Naive thymus-derived CD4-positive, alpha-beta T cell (primary cell): ENCODE measurements around the gene DPH6. TPM values are rescaled to one million over a fixed set of nuclear protein-coding genes. Genes with fewer than 3 reads are reported as not detected.

ENCODE experiments used
- ATAC-seq: fragments of 150-1000 bp; cut with Tn5 transposase; 2 replicates; pipeline ENCODE4 v1.10.0; 2021; ENCODE audit warnings: mild to moderate bottlenecking, moderate library complexity
- CTCF ChIA-PET: fragments of 350-600 bp; sonication (Branson Sonifier 250); formaldehyde crosslinking; loops from one replicate; lab custom pipeline; 2021; ENCODE audit warnings: antibody characterized with exemption; lab: Charles Lee
- POLR2A ChIA-PET: fragments of 350-600 bp; sonication (Branson Sonifier 250); formaldehyde crosslinking; loops from one replicate; lab custom pipeline; 2021; ENCODE audit warnings: antibody characterized with exemption, inconsistent platforms; lab: Charles Lee
- DNase-seq, 9 donors: peaks; one replicate each; pipeline versions ENCODE4 v3.0.0 to v3.0.0-alpha.2; 2020 to 2022; ENCODE audit warnings: mixed read lengths in 1 of 9
- H3K27ac ChIP-seq: one replicate; pipeline ENCODE4 v1.7.0; 2013; ENCODE audit warnings: mild to moderate bottlenecking, low read depth, low read length, moderate library complexity
- H3K27me3 ChIP-seq, 2 donors: one replicate each; pipeline ENCODE4 v1.7.0; 2013; ENCODE audit warnings: low read length in 2 of 2, mild to moderate bottlenecking in 2 of 2, moderate library complexity in 2 of 2; ENCODE audit not compliant: control insufficient read depth in 2 of 2, insufficient read depth in 2 of 2
- H3K36me3 ChIP-seq, 3 experiments: 1 replicate in 2 of 3; 2 replicates in 1 of 3; pipeline ENCODE4 v1.7.0; 2013; ENCODE audit warnings: low read length in 3 of 3, mild to moderate bottlenecking in 3 of 3, moderate library complexity in 1 of 3; ENCODE audit not compliant: insufficient read depth in 3 of 3, control insufficient read depth in 2 of 3
- H3K4me1 ChIP-seq, 2 donors: one replicate each; pipeline ENCODE4 v1.7.0; 2013; ENCODE audit warnings: low read length in 2 of 2, mild to moderate bottlenecking in 2 of 2, moderate library complexity in 1 of 2; ENCODE audit not compliant: control insufficient read depth in 2 of 2, insufficient read depth in 2 of 2
- H3K4me3 ChIP-seq: 2 replicates; pipeline ENCODE4 v1.7.0; 2013; ENCODE audit warnings: mild to moderate bottlenecking, low read length
- H3K9me3 ChIP-seq, 3 experiments: 1 replicate in 2 of 3; 2 replicates in 1 of 3; pipeline ENCODE4 v1.7.0; 2013; ENCODE audit warnings: low read length in 3 of 3; ENCODE audit not compliant: control insufficient read depth in 2 of 3
- H3K27ac Mint-ChIP-seq, 9 donors: one replicate each; pipeline ENCODE4 v1.8.0; 2020 to 2022; ENCODE audit warnings: mixed read lengths in 9 of 9, mild to moderate bottlenecking in 8 of 9, moderate library complexity in 5 of 9, inconsistent platforms in 2 of 9
- H3K27me3 Mint-ChIP-seq, 5 donors: one replicate each; pipeline ENCODE4 v1.8.0; 2021 to 2022; ENCODE audit warnings: mixed read lengths in 5 of 5, mild to moderate bottlenecking in 1 of 5
- H3K36me3 Mint-ChIP-seq, 5 donors: one replicate each; pipeline ENCODE4 v1.8.0; 2020 to 2022; ENCODE audit warnings: mixed read lengths in 5 of 5, mild to moderate bottlenecking in 3 of 5, inconsistent platforms in 1 of 5
- H3K4me1 Mint-ChIP-seq, 7 donors: one replicate each; pipeline ENCODE4 v1.8.0; 2020 to 2022; ENCODE audit warnings: mixed read lengths in 7 of 7, mild to moderate bottlenecking in 3 of 7, inconsistent platforms in 1 of 7
- H3K4me3 Mint-ChIP-seq, 10 donors: one replicate each; pipeline ENCODE4 v1.8.0; 2020 to 2022; ENCODE audit warnings: mild to moderate bottlenecking in 10 of 10, mixed read lengths in 10 of 10, moderate library complexity in 6 of 10, inconsistent platforms in 2 of 10
- H3K9me3 Mint-ChIP-seq, 11 donors: one replicate each; pipeline ENCODE4 v1.8.0; 2020 to 2022; ENCODE audit warnings: mixed read lengths in 11 of 11, mild to moderate bottlenecking in 4 of 11, inconsistent platforms in 1 of 11, moderate library complexity in 1 of 11
- intact Hi-C, 2 donors: fragments of 100-400 bp; cut with micrococcal nuclease; formaldehyde crosslinking; loops; one replicate each; pipeline ENCODE4 v1.15.1; 2023
- polyA plus RNA-seq, 2 donors: library from polyadenylated mRNA; unstranded; fragments of 300-500 nt; fragmentation: Illumina TruSeq; gene quantifications; one replicate each; pipeline ENCODE4 v1.2.3, GENCODE V29; 2021
- total RNA-seq, 6 experiments: library from RNA in 5 of 6; stranded (reverse) in 5 of 6; gene quantifications; 1 replicate in 5 of 6; 2 replicates in 1 of 6; pipeline ENCODE4 v1.2.3 and lab custom pipeline; 2021 to 2026

Gene DPH6
- total and polyA plus RNA-seq, 7 experiments from 2014 or later = 10.5 to 28.9 (median 14.8) TPM

GRCh38 chr15:35557544-35557943 lies 11.6 kb upstream of the DPH6 start:
- no peaks in the 10 kb centered on the region for H3K27me3 Mint-ChIP-seq
- no peak for ATAC-seq
- Histone ChIP-seq H3K27ac (no peak overlapping the region), H3K4me3 (no peak overlapping the region), H3K9me3 (no peaks in the 10 kb centered on the region), H3K27me3 (no peaks in the 10 kb centered on the region), H3K4me1 (no peaks in the 10 kb centered on the region), H3K36me3 (no peaks in the 10 kb centered on the region)
- CTCF ChIA-PET = no interaction called here
- DNase-seq = no peak
- peak overlapping the region in 1 of 9 donors; percentile 5 for H3K27ac Mint-ChIP-seq
- no peaks in the 10 kb centered on the region for H3K36me3 Mint-ChIP-seq
- intact Hi-C loops = no loop called here
- no peaks in the 10 kb centered on the region for H3K4me1 Mint-ChIP-seq
- H3K9me3 Mint-ChIP-seq = no peaks in the 10 kb centered on the region
- POLR2A ChIA-PET = no interaction called here
- no peak overlapping the region for H3K4me3 Mint-ChIP-seq

- no peaks in the 10 kb centered on the region for H3K27me3 ChIP-seq
- Mint-ChIP-seq H3K27ac (no peak overlapping the region), H3K4me1 (no peaks in the 10 kb centered on the region), H3K27me3 (no peaks in the 10 kb centered on the region), H3K4me3 (no peak overlapping the region), H3K9me3 (no peaks in the 10 kb centered on the region), H3K36me3 (no peaks in the 10 kb centered on the region)
- no peak overlapping the region for H3K27ac ChIP-seq
- intact Hi-C loops = no loop called here
- no peaks in the 10 kb centered on the region for H3K36me3 ChIP-seq
- POLR2A ChIA-PET = no interaction called here
- no peak overlapping the region for H3K4me3 ChIP-seq
- CTCF ChIA-PET = no interaction called here
- no peaks in the 10 kb centered on the region for H3K4me1 ChIP-seq
- no peak for ATAC-seq
- H3K9me3 ChIP-seq = no peaks in the 10 kb centered on the region
- DNase-seq = no peak
Observed at GRCh38 chr15:35557012-35557411, 11.0 kb upstream of the DPH6 start.

- ChIA-PET POLR2A (no interaction called here), CTCF (no interaction called here)
- ATAC-seq (no peak), DNase-seq (no peak)
- H3K9me3 Mint-ChIP-seq = no peaks in the 10 kb centered on the region
- H3K4me1 Mint-ChIP-seq = no peaks in the 10 kb centered on the region
- Histone ChIP-seq H3K4me1 (no peaks in the 10 kb centered on the region), H3K4me3 (no peak overlapping the region), H3K27me3 (no peaks in the 10 kb centered on the region), H3K36me3 (no peaks in the 10 kb centered on the region), H3K9me3 (no peaks in the 10 kb centered on the region), H3K27ac (no peak overlapping the region)
- intact Hi-C loops = no loop called here
- no peak overlapping the region for H3K4me3 Mint-ChIP-seq
- no peak overlapping the region for H3K27ac Mint-ChIP-seq
- H3K27me3 Mint-ChIP-seq = no peaks in the 10 kb centered on the region
- no peaks in the 10 kb centered on the region for H3K36me3 Mint-ChIP-seq
Observed at GRCh38 chr15:35555244-35555643, 9.3 kb upstream of the DPH6 start.

- Mint-ChIP-seq H3K27me3 (no peaks in the 10 kb centered on the region), H3K36me3 (no peaks in the 10 kb centered on the region), H3K27ac (no peak overlapping the region), H3K4me1 (peaks cover 5 to 13% (median 10%) of the 10 kb centered on the region in 7 donors), H3K4me3 (no peak overlapping the region), H3K9me3 (peaks cover 0 to 4% (median 0%) of the 10 kb centered on the region in 11 donors)
- Histone ChIP-seq H3K9me3 (no peaks in the 10 kb centered on the region), H3K27ac (no peak overlapping the region), H3K36me3 (no peaks in the 10 kb centered on the region), H3K27me3 (no peaks in the 10 kb centered on the region), H3K4me3 (no peak overlapping the region), H3K4me1 (peaks cover 5 to 6% of the 10 kb centered on the region in 2 donors)
- no peak for DNase-seq
- ATAC-seq = no peak
- intact Hi-C loops = no loop called here
- POLR2A ChIA-PET = no interaction called here
- CTCF ChIA-PET = no interaction called here
Observed at GRCh38 chr15:35550957-35551356, 5.0 kb upstream of the DPH6 start.

- no peak for ATAC-seq
- no peak overlapping the region for H3K27ac ChIP-seq
- Mint-ChIP-seq H3K9me3 (peaks cover 0 to 4% (median 0%) of the 10 kb centered on the region in 11 donors), H3K27ac (no peak overlapping the region), H3K27me3 (no peaks in the 10 kb centered on the region), H3K36me3 (peaks cover 0 to 2% (median 0%) of the 10 kb centered on the region in 5 donors), H3K4me3 (no peak overlapping the region), H3K4me1 (peaks cover 5 to 24% (median 21%) of the 10 kb centered on the region in 7 donors)
- intact Hi-C loops = loop anchor here (5.0 kb wide), 5 partner anchors 123 to 1512 kb away; partner anchors contain the start of genes AQR (in 1 of the 2), AVEN (in 1 of the 2), EMC7 (in 1 of the 2) and KATNBL1 (in 1 of the 2)
- H3K27me3 ChIP-seq = no peaks in the 10 kb centered on the region
- CTCF ChIA-PET = no interaction called here
- no peak for DNase-seq
- H3K9me3 ChIP-seq = no peaks in the 10 kb centered on the region
- H3K36me3 ChIP-seq = no peaks in the 10 kb centered on the region
- no peak overlapping the region for H3K4me3 ChIP-seq
- H3K4me1 ChIP-seq = peaks cover 13% of the 10 kb centered on the region in 2 donors
- POLR2A ChIA-PET = no interaction called here
Observed at GRCh38 chr15:35549567-35549966, 3.6 kb upstream of the DPH6 start.

GRCh38 chr15:35548435-35548834 lies 2.5 kb upstream of the DPH6 start:
- no peaks in the 10 kb centered on the region for H3K36me3 ChIP-seq
- POLR2A ChIA-PET = no interaction called here
- no peak overlapping the region for H3K27ac ChIP-seq
- no peaks in the 10 kb centered on the region for H3K9me3 ChIP-seq
- no peak overlapping the region for H3K4me3 ChIP-seq
- H3K27ac Mint-ChIP-seq = peak overlapping the region in 1 of 9 donors; percentile 24
- H3K4me1 ChIP-seq = peaks cover 13 to 18% of the 10 kb centered on the region in 2 donors
- H3K36me3 Mint-ChIP-seq = peaks cover 0 to 2% (median 0%) of the 10 kb centered on the region in 5 donors
- H3K9me3 Mint-ChIP-seq = peaks cover 0 to 4% (median 0%) of the 10 kb centered on the region in 11 donors
- no peak overlapping the region for H3K4me3 Mint-ChIP-seq
- H3K4me1 Mint-ChIP-seq = peaks cover 5 to 30% (median 22%) of the 10 kb centered on the region in 7 donors
- H3K27me3 ChIP-seq = no peaks in the 10 kb centered on the region
- DNase-seq (no peak), ATAC-seq (no peak)
- H3K27me3 Mint-ChIP-seq = no peaks in the 10 kb centered on the region
- CTCF ChIA-PET = no interaction called here
- intact Hi-C loops = loop anchor here (5.0 kb wide), 5 partner anchors 124 to 1511 kb away; partner anchors contain the start of genes AQR (in 1 of the 2), AVEN (in 1 of the 2), EMC7 (in 1 of the 2) and KATNBL1 (in 1 of the 2)

GRCh38 chr15:35547775-35548364 lies 1.9 kb upstream of the DPH6 start:
- Mint-ChIP-seq H3K4me3 (peak overlapping the region in 1 of 10 donors; percentile 6), H3K36me3 (peaks cover 0 to 2% (median 0%) of the 10 kb centered on the region in 5 donors), H3K27me3 (no peaks in the 10 kb centered on the region), H3K27ac (peak overlapping the region in 1 of 9 donors; percentile 21), H3K4me1 (peaks cover 5 to 33% (median 22%) of the 10 kb centered on the region in 7 donors), H3K9me3 (peaks cover 0 to 4% (median 0%) of the 10 kb centered on the region in 11 donors)
- POLR2A ChIA-PET = no interaction called here
- H3K9me3 ChIP-seq = no peaks in the 10 kb centered on the region
- H3K27ac ChIP-seq = no peak overlapping the region
- peaks cover 13 to 18% of the 10 kb centered on the region in 2 donors for H3K4me1 ChIP-seq
- H3K36me3 ChIP-seq = no peaks in the 10 kb centered on the region
- ATAC-seq = no peak
- CTCF ChIA-PET = no interaction called here
- intact Hi-C loops = loop anchor here (5.0 kb wide), 5 partner anchors 124 to 1511 kb away; partner anchors contain the start of genes AQR (in 1 of the 2), AVEN (in 1 of the 2), EMC7 (in 1 of the 2) and KATNBL1 (in 1 of the 2)
- H3K4me3 ChIP-seq = no peak overlapping the region
- no peaks in the 10 kb centered on the region for H3K27me3 ChIP-seq
- no peak for DNase-seq
